GM19238 (cell line): ENCODE results near the gene TOLLIP.
A peak's percentile ranks its signal among the peaks of the same experiment; 100 is the strongest.

Experiments used
- DNase-seq: peaks from one replicate; pipeline ENCODE4 v3.0.0; 2011; ENCODE audit warnings: low spot score; ENCODE audit not compliant: insufficient read length

The TOLLIP gene

GRCh38 chr11:1317993-1318392 lies 8.6 kb upstream of the TOLLIP start:
- no peak for DNase-seq

- no peak for DNase-seq
Observed at GRCh38 chr11:1317432-1317831, 8.0 kb upstream of the TOLLIP start.

GRCh38 chr11:1310772-1311468 lies 1.5 kb upstream of the TOLLIP start:
- DNase-seq = no peak

GRCh38 chr11:1310318-1310687 lies 871 bp upstream of the TOLLIP start:
- DNase-seq = no peak

GRCh38 chr11:1308743-1309497 lies 512 bp downstream of the TOLLIP start:
- peak; percentile 35 for DNase-seq

- no peak for DNase-seq
Observed at GRCh38 chr11:1307998-1308742, 1.3 kb downstream of the TOLLIP start.

- no peak for DNase-seq
Observed at GRCh38 chr11:1307163-1307870, 2.1 kb downstream of the TOLLIP start.

- DNase-seq = no peak
Observed at GRCh38 chr11:1306186-1307162, 3.0 kb downstream of the TOLLIP start.

GRCh38 chr11:1305501-1306056 lies 3.9 kb downstream of the TOLLIP start:
- DNase-seq = no peak

GRCh38 chr11:1305063-1305495 lies 4.4 kb downstream of the TOLLIP start:
- no peak for DNase-seq

GRCh38 chr11:1304380-1304779 lies 5.1 kb downstream of the TOLLIP start:
- no peak for DNase-seq

- DNase-seq = no peak
Observed at GRCh38 chr11:1303973-1304372, 5.5 kb downstream of the TOLLIP start.

GRCh38 chr11:1303126-1303821 lies 6.2 kb downstream of the TOLLIP start:
- DNase-seq = no peak

- no peak for DNase-seq
Observed at GRCh38 chr11:1302461-1303125, 6.8 kb downstream of the TOLLIP start.

GRCh38 chr11:1302041-1302460 lies 7.4 kb downstream of the TOLLIP start:
- DNase-seq = no peak

GRCh38 chr11:1301220-1302000 lies 8.0 kb downstream of the TOLLIP start:
- no peak for DNase-seq

GRCh38 chr11:1300569-1301187 lies 8.8 kb downstream of the TOLLIP start:
- DNase-seq = no peak

GRCh38 chr11:1300121-1300520 lies 9.3 kb downstream of the TOLLIP start:
- no peak for DNase-seq
